Fibroblast of skin of back (primary cell): ENCODE data around the gene MAP4K4.
A peak's percentile ranks its signal among the peaks of the same experiment; 100 is the strongest.

ENCODE experiments used
- DNase-seq: peaks from one replicate; pipeline ENCODE4 v3.0.0-alpha.2; 2013

MAP4K4 gene

GRCh38 chr2:101723371-101724124 is 26.0 kb downstream of the MAP4K4 start:
- DNase-seq = no peak

- no peak for DNase-seq
These were observed 26.6 kb downstream of the MAP4K4 start for GRCh38 chr2:101724125-101724474.

- DNase-seq = no peak
These were observed 27.5 kb downstream of the MAP4K4 start for GRCh38 chr2:101725038-101725437.

- DNase-seq = no peak
These were observed 28.1 kb downstream of the MAP4K4 start for GRCh38 chr2:101725515-101726192.

- no peak for DNase-seq
These were observed 31.4 kb downstream of the MAP4K4 start for GRCh38 chr2:101728865-101729264.

GRCh38 chr2:101729521-101730190 is 32.1 kb downstream of the MAP4K4 start:
- DNase-seq = no peak

- no peak for DNase-seq
These were observed 33.9 kb downstream of the MAP4K4 start for GRCh38 chr2:101731221-101732054.

GRCh38 chr2:101732199-101732598 is 34.7 kb downstream of the MAP4K4 start:
- DNase-seq = no peak

- DNase-seq = no peak
These were observed 35.3 kb downstream of the MAP4K4 start for GRCh38 chr2:101732773-101733256.

- no peak for DNase-seq
These were observed 35.9 kb downstream of the MAP4K4 start for GRCh38 chr2:101733257-101733993.

- no peak for DNase-seq
These were observed 37.1 kb downstream of the MAP4K4 start for GRCh38 chr2:101734505-101735165.

- DNase-seq = no peak
These were observed 37.6 kb downstream of the MAP4K4 start for GRCh38 chr2:101735166-101735533.

- DNase-seq = no peak
These were observed 38.7 kb downstream of the MAP4K4 start for GRCh38 chr2:101736233-101736632.

- DNase-seq = peak; percentile 83
These were observed 39.4 kb downstream of the MAP4K4 start for GRCh38 chr2:101736861-101737291.

GRCh38 chr2:101737478-101738255 is 40.2 kb downstream of the MAP4K4 start:
- DNase-seq = no peak

- DNase-seq = no peak
These were observed 41.1 kb downstream of the MAP4K4 start for GRCh38 chr2:101738649-101739048.

GRCh38 chr2:101740555-101740964 is 43.1 kb downstream of the MAP4K4 start:
- no peak for DNase-seq

- no peak for DNase-seq
These were observed 44.4 kb downstream of the MAP4K4 start for GRCh38 chr2:101741775-101742520.

- no peak for DNase-seq
These were observed 45.0 kb downstream of the MAP4K4 start for GRCh38 chr2:101742547-101742946.

- DNase-seq = no peak
These were observed 45.8 kb downstream of the MAP4K4 start for GRCh38 chr2:101743288-101743687.
